GM13976 (cell line): Measurements from ENCODE around the gene PIK3IP1.
A peak's percentile ranks its signal among the peaks of the same experiment; 100 is the strongest.
"Not testable (repeated sequence)": the region's sequence is repeated elsewhere in the genome, so short reads cannot be mapped to it uniquely, and the experiment has no call there.

Experiments used
- DNase-seq: peaks from one replicate; pipeline ENCODE4 v3.0.0; 2012; ENCODE audit warnings: low spot score
- CTCF ChIP-seq: IDR thresholded peaks from 2 replicates; pipeline ENCODE4 v1.5.1; 2012; ENCODE audit warnings: borderline replicate concordance, mild to moderate bottlenecking; ENCODE audit not compliant: insufficient read depth; ENCODE audit errors: extremely low read depth, missing control alignments, control extremely low read depth
- in situ Hi-C: fragments of 300-500 bp; cut with MboI; formaldehyde crosslinking; loops from one replicate; pipeline ENCODE4 v1.12.0; 2022; ENCODE audit warnings: low sequenced_read_pairs, mixed read lengths, inconsistent platforms; ENCODE audit not compliant: unreplicated experiment

PIK3IP1 gene

GRCh38 chr22:31248965-31249958 is 43.0 kb downstream of the PIK3IP1 start:
- TF ChIP-seq CTCF: no peak
- in situ Hi-C loops: no loop called here
- no peak for DNase-seq

- DNase-seq: peak; percentile 68
- TF ChIP-seq CTCF: no peak
- in situ Hi-C loops: no loop called here
These were observed 44.0 kb downstream of the PIK3IP1 start for GRCh38 chr22:31248138-31248745.

GRCh38 chr22:31247726-31248125 is 44.6 kb downstream of the PIK3IP1 start:
- in situ Hi-C loops: no loop called here
- no peak for TF ChIP-seq CTCF
- no peak for DNase-seq

- TF ChIP-seq CTCF: no peak
- no peak for DNase-seq
- in situ Hi-C loops: no loop called here
These were observed 45.6 kb downstream of the PIK3IP1 start for GRCh38 chr22:31246687-31247086.

- DNase-seq, in situ Hi-C loops: not testable (repeated sequence)
These were observed 46.3 kb downstream of the PIK3IP1 start for GRCh38 chr22:31245998-31246397.

- in situ Hi-C loops: no loop called here
- no peak for DNase-seq
- no peak for TF ChIP-seq CTCF
These were observed 47.3 kb downstream of the PIK3IP1 start for GRCh38 chr22:31244943-31245451.
